GM21825 (cell line): ENCODE measurements around the gene LYRM2.
"Not testable (repeated sequence)": the region's sequence is repeated elsewhere in the genome, so short reads cannot be mapped to it uniquely, and the experiment has no call there.

ENCODE experiments used
- ATAC-seq: cut with Tn5 transposase; IDR thresholded peaks from one replicate; pipeline ENCODE4 v1.9.1; 2021; ENCODE audit warnings: mild to moderate bottlenecking, moderate library complexity; ENCODE audit not compliant: unreplicated experiment

Gene LYRM2

DNA sequence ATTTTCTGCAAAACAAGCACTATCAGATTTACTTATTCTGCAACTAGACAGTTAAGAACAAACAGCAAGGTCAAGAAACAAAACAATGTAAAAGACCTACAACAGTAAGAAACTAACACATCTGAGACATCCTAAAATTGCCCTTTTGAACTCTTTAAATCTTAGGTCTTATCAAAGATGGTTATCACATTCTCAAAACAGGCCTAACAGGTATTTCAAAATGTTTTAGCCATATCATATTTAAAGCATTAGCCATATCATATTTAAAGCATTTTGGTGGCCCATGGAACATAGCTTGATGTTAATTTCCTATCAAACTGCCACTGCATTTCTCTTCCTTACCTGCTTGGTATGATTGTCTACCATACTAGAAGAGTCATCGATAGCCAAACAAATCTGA, 11.1 kb upstream of the LYRM2 start:
- no peak for ATAC-seq

DNA sequence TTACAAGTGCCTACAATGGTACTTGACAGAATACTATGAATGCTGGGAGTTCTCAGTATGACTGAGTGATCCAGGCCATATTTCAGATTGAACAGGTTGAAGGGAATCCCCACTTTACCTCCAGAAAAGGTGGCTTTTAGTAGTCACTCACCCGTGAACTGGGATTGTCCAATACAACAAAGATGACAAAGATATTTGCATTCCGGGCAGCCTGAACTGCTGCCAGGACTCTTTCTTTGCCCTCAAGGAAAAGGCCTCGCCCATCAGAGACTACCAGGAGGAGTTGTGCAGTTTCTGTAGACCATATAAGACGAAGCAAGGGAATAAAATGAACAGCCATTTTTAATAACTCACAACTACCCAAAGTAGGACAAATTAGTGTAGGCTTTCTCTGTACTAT, 6.3 kb upstream of the LYRM2 start:
- ATAC-seq: no peak

DNA sequence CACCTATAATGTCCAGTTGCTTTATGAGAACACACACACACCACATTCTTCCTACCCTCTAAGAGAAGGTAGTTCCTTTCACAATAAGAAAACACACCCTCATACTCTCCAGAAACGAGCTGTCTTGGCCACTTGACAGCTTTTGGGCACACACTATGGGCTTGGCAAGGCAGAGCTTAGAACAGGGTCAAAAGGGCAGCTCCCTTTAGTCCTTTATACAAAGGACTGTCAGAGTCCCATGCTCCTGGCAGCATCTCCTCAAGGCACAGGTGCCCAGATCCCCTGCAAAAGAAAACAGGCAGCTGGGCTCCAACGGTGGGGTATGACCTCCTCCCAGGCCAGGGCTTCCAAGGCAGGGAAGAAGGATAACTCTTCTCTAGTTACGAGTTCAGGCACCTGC, 4.9 kb upstream of the LYRM2 start:
- no peak for ATAC-seq

DNA sequence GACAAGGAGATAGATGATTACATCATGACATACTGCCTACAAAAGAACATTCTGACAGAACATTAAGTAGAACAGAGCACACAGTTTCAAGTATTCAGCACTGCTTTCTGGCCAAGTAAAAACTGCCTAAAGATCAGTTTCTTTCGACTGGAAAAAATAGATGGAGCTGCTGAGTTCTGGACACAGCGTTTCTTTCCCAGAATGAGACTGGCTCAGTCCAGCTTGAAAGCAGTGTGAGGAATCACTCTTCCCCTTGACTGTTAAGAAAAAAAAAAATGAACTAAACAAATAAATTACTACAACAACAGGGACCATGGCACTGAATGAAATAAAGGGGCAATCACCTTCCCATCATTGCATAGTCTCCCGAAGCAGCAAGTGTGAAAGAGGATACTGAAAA, 4.4 kb upstream of the LYRM2 start:
- ATAC-seq: no peak

DNA sequence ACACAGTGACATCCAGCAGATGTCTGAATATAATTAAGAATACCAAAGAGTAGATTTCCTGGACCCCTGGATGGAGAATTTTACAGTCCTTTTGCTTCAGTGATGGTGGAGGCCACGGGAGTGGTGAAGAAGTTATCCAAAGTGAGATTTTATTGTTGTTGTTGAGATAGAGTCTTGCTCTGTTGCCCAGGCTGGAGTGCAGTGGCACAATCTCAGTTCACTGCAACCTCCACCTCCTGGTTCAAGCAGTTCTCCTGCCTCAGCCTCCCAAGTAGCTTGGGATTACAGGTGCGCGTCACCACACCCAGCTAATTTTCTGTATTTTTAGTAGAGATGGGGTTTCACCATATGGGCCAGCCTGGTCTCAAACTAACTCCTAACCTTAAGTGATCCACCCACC, 3.0 kb upstream of the LYRM2 start:
- ATAC-seq: not testable (repeated sequence)

DNA sequence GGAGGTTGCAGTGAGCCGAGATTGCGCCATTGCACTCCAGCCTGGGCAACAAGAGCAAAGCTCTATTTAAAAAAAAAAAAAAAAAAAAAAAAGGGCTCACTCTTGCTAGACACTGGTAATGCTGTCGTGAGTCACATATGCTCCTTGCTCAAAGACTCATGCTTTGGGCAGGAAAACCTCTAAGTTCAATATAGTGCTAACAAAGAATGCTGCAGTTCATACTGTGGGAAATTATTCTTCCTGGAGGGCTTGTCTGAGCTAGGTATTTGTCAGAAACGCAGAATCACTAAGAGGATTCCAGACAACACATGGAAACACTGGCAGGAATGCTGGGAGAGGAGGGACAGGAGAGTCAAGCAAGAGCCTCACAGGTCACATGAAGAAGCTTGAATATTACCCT, 2.3 kb upstream of the LYRM2 start:
- no peak for ATAC-seq

DNA sequence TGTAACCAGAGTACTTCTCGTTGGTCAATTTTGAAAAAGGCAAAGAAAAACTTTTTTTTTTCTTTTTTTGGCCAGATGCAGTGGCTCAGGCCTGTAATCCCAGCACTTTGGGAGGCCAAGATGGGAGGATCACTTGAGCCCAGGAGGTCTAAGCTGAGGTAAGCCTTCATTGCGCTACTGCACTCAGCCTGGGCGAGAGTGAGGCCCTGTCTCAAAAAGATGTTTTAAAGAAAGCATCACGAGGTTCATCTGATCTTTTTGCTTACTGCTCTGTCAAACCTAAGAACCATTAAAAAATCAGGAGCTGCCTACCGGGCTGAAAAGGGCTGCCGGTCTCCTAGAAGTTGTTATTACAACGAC, 607 bp downstream of the LYRM2 start:
- ATAC-seq: no peak

DNA sequence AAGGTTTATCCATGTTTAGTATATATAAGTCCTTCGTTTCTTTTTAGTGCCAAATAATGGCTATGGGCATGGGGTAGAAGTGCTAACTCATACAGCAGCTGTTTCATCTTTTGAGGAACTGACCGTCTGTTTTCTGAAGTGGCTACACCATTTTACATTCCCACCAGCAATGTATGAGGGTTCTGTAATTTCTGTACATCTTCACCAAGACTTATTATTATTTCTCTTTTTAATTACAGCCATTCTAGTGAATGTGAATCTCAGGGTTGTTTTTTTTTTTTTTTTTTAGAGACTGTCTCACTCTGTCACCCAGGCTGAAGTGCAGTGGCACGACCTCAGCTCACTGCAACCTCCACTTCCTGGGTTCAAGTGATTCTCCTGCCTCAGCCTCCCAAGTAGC, 2.1 kb downstream of the LYRM2 start:
- not testable (repeated sequence) for ATAC-seq

DNA sequence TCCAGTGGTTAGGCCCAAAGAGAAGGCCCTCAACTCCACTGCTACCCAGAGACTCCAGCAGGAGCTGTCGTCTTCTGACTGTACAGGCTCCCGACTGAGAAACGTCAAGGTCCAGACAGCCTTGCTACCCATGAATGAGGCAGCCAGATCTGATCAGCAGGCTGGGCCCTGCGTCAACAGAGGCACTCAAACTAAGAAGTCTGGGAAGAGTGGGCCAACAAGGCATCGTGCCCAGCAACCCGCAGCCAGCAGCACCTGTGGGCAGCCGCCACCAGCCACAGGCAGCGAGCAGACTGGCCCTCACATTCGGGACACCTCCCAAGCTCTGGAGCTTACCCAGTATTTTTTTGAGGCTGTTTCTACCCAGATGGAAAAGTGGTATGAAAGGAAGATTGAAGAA, 8.1 kb downstream of the LYRM2 start:
- ATAC-seq: no peak

DNA sequence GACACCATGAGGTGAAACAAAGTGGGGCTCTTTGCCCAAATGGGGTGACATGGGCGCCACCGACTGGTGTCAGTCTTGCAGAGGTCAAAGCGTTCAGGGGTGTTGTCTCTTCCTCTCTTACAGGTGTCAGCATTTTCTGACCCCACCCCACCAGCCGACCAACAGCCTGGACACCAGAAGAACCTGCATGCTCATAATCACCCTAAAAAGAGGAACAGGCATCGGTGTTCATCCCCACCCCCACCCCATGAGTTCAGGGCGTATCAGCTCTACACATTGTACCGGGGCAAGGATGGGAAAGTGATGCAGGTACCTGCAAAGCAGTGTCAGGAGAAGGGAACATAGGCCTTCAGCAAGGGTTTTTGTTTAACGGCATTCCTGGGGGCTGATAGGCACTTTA, 14.8 kb downstream of the LYRM2 start:
- ATAC-seq: no peak

DNA sequence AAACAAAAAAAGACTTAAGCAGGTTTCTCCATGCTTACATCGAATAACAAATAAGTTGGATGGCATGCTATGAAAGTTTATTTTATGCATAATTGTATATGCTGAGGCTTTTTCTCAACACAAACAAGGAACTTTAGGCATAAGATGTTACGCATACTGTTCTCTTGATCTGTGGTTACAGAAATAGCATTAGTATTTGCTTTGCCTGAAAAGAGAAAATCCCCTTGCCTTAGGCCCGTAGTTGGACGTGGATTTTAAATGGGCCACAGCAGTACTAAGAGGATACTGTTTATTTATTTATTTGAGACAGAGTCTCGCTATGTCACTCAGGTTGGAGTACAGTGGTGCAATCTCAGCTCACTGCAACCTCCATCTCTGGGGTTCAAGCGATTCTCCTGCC, 19.0 kb downstream of the LYRM2 start:
- no peak for ATAC-seq

DNA sequence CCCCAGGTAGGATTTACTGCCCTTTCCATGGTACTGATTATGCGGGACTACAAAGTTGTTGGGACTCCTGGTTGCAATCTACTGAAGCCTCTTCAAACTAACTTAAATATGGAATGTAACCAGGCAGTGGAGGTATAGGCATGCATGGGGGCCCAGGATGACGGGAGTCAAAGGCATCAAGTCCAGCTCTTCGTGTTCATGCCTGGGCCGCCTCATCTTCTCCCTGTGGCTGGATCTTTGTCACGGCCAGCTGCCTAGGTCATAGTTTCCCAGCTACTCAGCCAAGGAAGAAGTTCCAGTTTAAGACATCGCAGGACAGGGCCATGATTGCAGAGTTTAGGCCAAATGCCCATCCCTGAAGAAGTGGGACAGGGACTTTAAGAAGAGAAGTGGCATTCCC, 20.5 kb downstream of the LYRM2 start:
- no peak for ATAC-seq

DNA sequence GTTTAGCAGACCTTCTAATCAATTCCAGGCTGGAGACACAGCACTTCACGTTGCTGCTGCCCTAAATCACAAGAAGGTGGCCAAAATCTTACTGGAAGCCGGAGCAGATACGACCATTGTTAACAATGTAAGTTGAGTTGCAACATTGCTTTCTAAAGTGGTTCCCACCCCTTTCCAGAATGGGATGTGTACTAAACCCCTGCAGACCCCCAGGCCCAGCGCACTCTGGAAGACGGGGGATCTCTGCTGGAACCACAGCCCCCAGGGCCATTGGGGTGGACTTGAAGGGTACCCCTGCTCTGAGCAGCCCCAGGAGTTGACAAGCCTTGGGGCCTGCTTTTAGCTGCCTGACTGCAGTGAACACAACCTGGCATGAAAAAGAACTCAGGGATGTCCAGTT, 22.0 kb downstream of the LYRM2 start:
- ATAC-seq: no peak

DNA sequence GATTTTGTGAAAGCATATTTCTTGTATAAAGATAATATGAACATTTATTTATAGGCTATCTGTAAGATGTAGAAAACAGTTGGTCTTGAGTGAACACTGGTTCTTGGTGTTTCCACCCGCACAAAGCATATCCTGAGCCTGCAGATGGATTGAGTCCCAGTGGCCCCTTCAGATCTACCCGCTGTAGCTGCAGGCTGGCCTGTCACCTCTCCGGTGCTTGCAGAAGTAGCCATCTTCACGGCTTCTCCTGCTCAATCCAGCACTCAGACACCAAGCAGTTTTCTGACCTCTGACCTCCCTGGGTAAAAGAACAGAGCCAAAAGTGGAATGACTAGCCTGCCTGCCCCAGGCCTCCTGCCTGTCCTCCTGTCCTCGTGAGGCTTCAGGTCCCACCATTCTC, 22.7 kb downstream of the LYRM2 start:
- ATAC-seq: no peak

DNA sequence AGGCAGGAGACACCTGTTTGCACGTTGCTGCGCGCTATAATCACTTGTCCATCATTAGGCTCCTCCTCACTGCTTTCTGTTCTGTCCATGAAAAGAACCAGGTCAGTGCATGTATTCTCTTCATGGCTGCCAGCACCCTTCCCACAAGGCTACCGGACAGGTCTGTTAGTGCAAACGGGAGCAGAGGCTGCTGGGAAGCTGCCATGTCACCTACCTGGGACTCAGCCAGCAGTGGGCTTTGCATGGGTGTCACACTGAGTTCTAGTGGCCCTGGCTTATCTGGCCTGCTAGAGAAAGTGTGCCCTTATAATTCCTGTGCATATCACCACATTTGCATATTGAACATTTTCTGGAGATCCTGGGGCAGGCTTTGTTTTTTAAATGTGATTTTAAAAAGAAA, 24.8 kb downstream of the LYRM2 start:
- no peak for ATAC-seq

DNA sequence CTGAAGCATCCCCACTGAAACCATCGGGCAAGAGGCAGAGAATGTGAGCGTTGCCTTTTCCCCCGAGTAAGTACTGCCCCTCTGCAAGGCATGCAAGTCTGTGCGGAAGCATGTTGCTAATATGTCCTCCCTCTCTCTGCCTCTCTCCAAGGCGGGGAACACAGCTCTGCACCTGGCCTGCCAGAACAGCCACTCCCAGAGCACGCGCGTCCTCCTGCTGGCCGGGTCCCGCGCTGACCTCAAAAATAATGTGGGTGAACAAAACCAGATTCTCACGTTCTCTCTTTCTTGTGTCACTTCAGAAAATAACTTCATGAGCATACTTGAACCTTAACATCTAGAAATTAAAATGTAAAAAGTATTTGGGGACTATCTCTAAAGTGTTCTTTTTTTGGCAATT, 26.4 kb downstream of the LYRM2 start:
- ATAC-seq: no peak

DNA sequence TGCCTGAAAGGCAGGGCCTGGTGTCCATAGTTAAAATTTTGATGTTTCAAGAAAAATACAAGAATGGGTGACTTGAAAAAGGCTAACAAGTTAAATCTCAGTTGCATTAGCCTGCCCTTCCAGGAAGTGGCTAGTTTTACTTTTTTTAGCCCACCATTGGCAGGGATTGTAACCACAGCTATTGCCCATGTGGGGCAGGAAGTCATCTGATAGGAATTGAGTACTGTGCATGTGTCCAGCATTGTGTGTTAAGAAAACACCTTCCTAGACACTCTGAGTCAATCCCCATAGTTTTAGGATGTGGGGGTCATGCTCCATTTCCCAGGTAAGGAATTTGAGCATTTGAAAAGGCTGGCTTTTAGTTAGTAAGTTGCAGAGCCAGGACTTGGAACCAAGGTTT, 26.9 kb downstream of the LYRM2 start:
- ATAC-seq: no peak

DNA sequence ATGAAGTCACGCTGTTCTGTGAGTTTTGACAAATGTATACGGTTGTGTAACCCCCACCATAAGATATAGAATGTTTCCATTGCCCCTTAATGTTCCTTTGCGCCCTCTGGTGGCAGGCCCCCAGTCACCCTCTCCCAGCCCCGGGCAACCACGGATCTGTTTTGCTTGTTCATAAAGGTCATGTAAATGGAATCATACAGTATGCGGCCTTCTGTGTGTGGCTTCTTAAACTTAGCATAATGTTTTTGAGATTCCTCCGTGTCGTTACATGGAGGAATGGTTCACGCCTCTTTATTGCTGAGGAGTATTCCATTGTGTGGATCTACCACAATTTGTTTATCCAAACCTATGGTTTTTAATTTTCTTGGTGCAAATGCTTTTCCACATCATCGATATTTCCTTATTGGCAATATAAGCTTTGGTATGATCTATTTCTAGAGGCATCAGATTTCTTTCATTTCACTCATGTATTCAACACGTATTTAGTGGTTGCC, 28.4 kb downstream of the LYRM2 start:
- ATAC-seq: peak; percentile 64

DNA sequence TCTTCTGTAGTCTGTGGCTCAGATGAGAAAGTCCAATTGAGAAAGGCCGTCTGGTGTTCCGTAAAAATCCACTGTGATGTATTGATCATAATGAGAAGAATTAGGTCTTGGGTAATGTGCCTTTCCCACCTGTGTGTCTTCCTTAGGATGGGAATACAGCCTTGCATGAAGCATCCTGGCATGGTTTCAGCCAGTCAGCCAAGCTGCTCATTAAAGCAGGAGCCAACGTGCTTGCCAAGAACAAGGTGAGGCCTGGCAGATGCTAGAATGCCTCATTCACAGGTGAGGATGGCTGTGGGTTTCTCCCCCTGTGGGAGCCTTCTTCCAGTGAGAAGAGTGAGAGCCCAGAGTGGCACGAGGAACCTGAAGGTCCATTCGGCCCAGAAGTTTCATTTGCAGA, 32.7 kb downstream of the LYRM2 start:
- no peak for ATAC-seq

DNA sequence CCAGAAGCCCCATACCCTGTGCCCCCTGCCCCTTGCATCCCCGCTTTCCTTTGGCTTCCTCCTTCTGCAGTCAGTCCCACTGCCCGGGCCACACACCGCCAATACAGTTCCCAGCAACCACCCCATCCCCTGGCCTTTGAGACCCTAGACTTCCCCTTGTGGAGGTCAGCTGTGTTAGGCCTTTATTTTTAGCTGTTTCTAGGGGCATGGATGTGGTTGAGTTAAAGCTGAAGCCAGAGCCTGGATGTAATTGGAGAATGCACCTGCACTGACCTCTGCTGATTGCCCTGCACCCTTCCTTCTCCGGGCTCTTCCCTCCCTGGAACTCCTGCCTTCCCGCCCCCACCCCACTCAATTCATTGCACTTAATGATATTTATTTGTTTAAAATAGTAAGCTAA, 33.9 kb downstream of the LYRM2 start:
- ATAC-seq: no peak

DNA sequence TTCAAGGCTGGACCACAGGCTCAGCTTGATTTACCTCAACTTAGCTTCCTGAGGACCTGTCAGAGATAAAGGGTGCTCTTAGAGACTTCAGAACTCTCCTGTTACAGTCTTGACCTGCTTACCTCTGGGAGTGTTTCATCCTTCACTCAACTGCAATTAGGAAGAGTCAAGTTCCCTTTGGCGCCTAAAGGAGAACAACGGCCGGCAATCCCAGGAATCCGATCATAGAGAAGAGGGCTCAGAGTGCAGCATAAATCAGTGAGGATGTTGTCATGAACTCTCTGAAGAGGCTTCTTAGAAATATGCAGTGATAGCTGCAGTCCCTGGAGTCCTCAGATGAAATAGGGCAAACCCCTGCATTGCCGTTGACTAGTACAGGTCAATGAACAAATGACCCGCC, 36.4 kb downstream of the LYRM2 start:
- ATAC-seq: no peak

DNA sequence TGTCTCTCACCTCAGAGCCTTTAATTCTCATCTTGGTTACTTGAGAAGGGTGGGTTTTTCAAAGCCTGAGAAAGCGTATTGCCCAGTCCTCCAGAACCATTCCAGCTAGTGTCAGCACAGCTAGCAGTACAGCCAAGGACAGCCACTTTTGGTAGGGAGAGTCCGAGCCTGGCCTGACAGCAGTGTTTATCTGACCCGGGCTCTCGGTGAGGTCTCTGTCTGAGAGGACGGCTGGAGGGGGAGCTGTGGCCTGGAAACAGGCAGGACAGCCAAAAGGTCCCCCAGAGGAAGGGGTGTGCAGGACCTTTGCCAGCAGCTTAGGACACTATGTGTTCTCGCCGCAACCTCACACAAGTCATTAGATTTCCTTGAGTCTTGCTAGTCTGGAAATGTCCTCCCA, 38.8 kb downstream of the LYRM2 start:
- no peak for ATAC-seq

DNA sequence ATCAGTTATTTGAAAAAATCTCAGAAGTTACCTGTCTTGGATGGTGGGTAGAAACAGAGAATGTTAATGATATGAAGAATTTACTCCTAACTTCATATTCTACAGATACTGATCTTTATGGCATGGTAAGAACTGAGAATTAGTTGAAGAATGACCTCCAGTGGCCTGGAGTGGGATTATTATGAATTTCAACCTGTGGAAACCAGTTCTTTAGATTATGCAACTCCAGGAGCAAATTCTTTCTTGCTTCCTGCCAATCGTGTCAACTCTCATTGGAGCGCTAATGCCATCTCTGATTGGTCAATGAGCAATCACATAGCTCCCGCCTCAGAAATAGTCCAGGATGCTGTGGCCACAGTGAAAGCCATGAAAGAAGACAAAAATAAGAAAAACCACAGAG, 40.6 kb downstream of the LYRM2 start:
- ATAC-seq: no peak

DNA sequence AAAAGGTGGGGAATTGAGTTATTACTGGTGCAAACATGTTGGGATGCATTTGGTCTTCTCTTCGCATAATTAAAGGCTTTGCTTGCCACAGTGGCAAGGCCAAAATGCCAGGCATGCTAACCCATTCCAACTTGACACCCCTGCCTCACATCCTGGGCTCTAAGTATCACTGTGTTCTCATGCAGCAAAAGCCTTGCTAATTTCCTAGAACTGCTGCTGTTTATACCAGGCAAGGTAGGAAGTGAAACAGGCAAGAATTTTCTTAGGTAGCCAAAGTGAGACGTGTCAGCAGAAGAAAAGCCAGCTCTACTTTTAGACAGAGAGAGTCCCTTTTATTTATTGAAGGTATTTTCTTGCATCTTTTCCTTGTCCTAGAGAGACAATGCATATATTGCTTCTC, 41.2 kb downstream of the LYRM2 start:
- ATAC-seq: no peak
